Hepatocyte (in vitro differentiated cells): Measurements from ENCODE around the gene ZNF488. TPM values are rescaled to one million over a fixed set of nuclear protein-coding genes. Genes with fewer than 3 reads are reported as not detected.

Experiments
- DNase-seq: peaks from one replicate; pipeline ENCODE4 v3.0.0-alpha.2; 2016; ENCODE audit warnings: low spot score
- H2AFZ ChIP-seq: fragments of 200-600 bp; sonication (generic); 2 replicates; pipeline ENCODE4 v1.6.0; 2016; ENCODE audit warnings: antibody characterized with exemption, mild to moderate bottlenecking
- H3K27ac ChIP-seq: fragments of 200-600 bp; sonication (generic); 2 replicates; pipeline ENCODE4 v1.5.1; 2016; ENCODE audit warnings: mild to moderate bottlenecking
- H3K27me3 ChIP-seq: fragments of 200-600 bp; sonication (generic); 2 replicates; pipeline ENCODE4 v1.6.1; 2016
- H3K36me3 ChIP-seq: fragments of 200-600 bp; sonication (generic); replicated peaks from 2 replicates; pipeline ENCODE4 v1.5.1; 2016; ENCODE audit warnings: low read depth; ENCODE audit not compliant: insufficient read depth
- H3K4me1 ChIP-seq: fragments of 200-600 bp; sonication (generic); 2 replicates; pipeline ENCODE4 v1.5.1; 2016; ENCODE audit warnings: mild to moderate bottlenecking, moderate library complexity; ENCODE audit not compliant: insufficient read depth
- H3K4me2 ChIP-seq: fragments of 200-600 bp; sonication (generic); 2 replicates; pipeline ENCODE4 v1.6.0; 2016
- H3K4me3 ChIP-seq: fragments of 200-600 bp; sonication (generic); 2 replicates; pipeline ENCODE4 v1.5.1; 2016; ENCODE audit warnings: mild to moderate bottlenecking
- H3K79me2 ChIP-seq: fragments of 200-600 bp; sonication (generic); 2 replicates; pipeline ENCODE4 v1.6.0; 2017; ENCODE audit warnings: mild to moderate bottlenecking
- H3K9me2 ChIP-seq: fragments of 200-600 bp; sonication (generic); replicated peaks from 2 replicates; pipeline ENCODE4 v1.6.0; 2017; ENCODE audit warnings: mild to moderate bottlenecking; ENCODE audit not compliant: insufficient read depth
- H3K9me3 ChIP-seq: fragments of 200-600 bp; sonication (generic); 2 replicates; pipeline ENCODE4 v1.5.1; 2016; ENCODE audit warnings: low read depth, mild to moderate bottlenecking
- H4K20me1 ChIP-seq: fragments of 200-600 bp; sonication (generic); 2 replicates; pipeline ENCODE4 v1.6.0; 2016; ENCODE audit warnings: mild to moderate bottlenecking; ENCODE audit not compliant: insufficient read depth, poor library complexity, severe bottlenecking
- CTCF ChIP-seq: fragments of 200-600 bp; sonication (generic); IDR thresholded peaks from 2 replicates; pipeline ENCODE4 v1.5.1; 2016; ENCODE audit warnings: antibody characterized with exemption, mild to moderate bottlenecking; ENCODE audit not compliant: poor library complexity
- EZH2 ChIP-seq: fragments of 200-600 bp; sonication (generic); IDR thresholded peaks from 2 replicates; pipeline ENCODE4 v1.6.1; 2016; ENCODE audit warnings: antibody characterized with exemption, mild to moderate bottlenecking, borderline replicate concordance
- EZH2phosphoT487 ChIP-seq: fragments of 200-600 bp; sonication (generic); IDR thresholded peaks from one replicate; pipeline ENCODE4 v1.6.1; 2018; ENCODE audit warnings: antibody characterized with exemption, mild to moderate bottlenecking, low read depth, moderate library complexity; ENCODE audit not compliant: unreplicated experiment, severe bottlenecking
- WGBS: methylation state at CpG from one replicate; pipeline ENCODE4 v1.1.6; 2016; ENCODE audit warnings: low lambda C conversion rate; ENCODE audit errors: missing lambda C conversion rate; 5-methylcytosine and 5-hydroxymethylcytosine counted together
- polyA plus RNA-seq: library from polyadenylated mRNA; unstranded; fragments of >200 nt; fragmentation: Nextera tagmentation; extraction: Ambion mirVana; gene quantifications from 2 replicates; pipeline ENCODE4 v1.2.1, GENCODE V29; 2016
- total RNA-seq: library from RNA; depleted of rRNA; stranded (reverse); fragments of >200 nt; gene quantifications from 2 replicates; pipeline ENCODE4 v1.2.3, GENCODE V29; 2014

Gene ZNF488
- total and polyA plus RNA-seq, 2 experiments from 2014 or later: 1.2 to 2.5 TPM

GRCh38 chr10:47410862-47411261 lies 26.8 kb upstream of the ZNF488 start:
- H3K9me3 ChIP-seq: no peaks in the 10 kb centered on the region
- H4K20me1 ChIP-seq: no peaks in the 10 kb centered on the region
- 81% methylated on average over 4 of the region's 4 CpGs for WGBS
- H3K4me1 ChIP-seq: peaks cover 7% of the 10 kb centered on the region
- DNase-seq: no peak
- H3K79me2 ChIP-seq: no peaks in the 10 kb centered on the region
- no peak overlapping the region for H3K4me3 ChIP-seq
- H3K4me2 ChIP-seq: no peak overlapping the region
- H3K27me3 ChIP-seq: no peaks in the 10 kb centered on the region
- H3K27ac ChIP-seq: no peak overlapping the region
- H2AFZ ChIP-seq: no peak overlapping the region
- no peaks in the 10 kb centered on the region for H3K36me3 ChIP-seq
- H3K9me2 ChIP-seq: no peaks in the 10 kb centered on the region
- TF ChIP-seq EZH2 (no peak), CTCF (no peak), EZH2phosphoT487 (no peak)

GRCh38 chr10:47410271-47410670 lies 26.2 kb upstream of the ZNF488 start:
- no peak for TF ChIP-seq EZH2
- TF ChIP-seq EZH2phosphoT487: no peak
- TF ChIP-seq CTCF: no peak
- Histone ChIP-seq H3K4me1 (peaks cover 7% of the 10 kb centered on the region), H3K36me3 (no peaks in the 10 kb centered on the region), H3K4me3 (no peak overlapping the region), H3K9me2 (no peaks in the 10 kb centered on the region), H3K27ac (no peak overlapping the region), H3K4me2 (no peak overlapping the region), H3K79me2 (no peaks in the 10 kb centered on the region), H3K27me3 (no peaks in the 10 kb centered on the region), H4K20me1 (no peaks in the 10 kb centered on the region), H2AFZ (no peak overlapping the region), H3K9me3 (no peaks in the 10 kb centered on the region)
- WGBS: 84% methylated on average over 4 of the region's 4 CpGs
- DNase-seq: no peak

- Histone ChIP-seq H2AFZ (no peak overlapping the region), H4K20me1 (no peaks in the 10 kb centered on the region), H3K36me3 (no peaks in the 10 kb centered on the region), H3K27ac (no peak overlapping the region), H3K4me3 (no peak overlapping the region), H3K79me2 (no peaks in the 10 kb centered on the region), H3K9me3 (no peaks in the 10 kb centered on the region), H3K27me3 (no peaks in the 10 kb centered on the region), H3K4me1 (peaks cover 7% of the 10 kb centered on the region), H3K9me2 (no peaks in the 10 kb centered on the region), H3K4me2 (no peak overlapping the region)
- 97% methylated on average over 3 of the region's 3 CpGs for WGBS
- TF ChIP-seq EZH2 (no peak), CTCF (no peak), EZH2phosphoT487 (no peak)
- DNase-seq: no peak
Measured at GRCh38 chr10:47409866-47410256, 25.8 kb upstream of the ZNF488 start.
